Activated CD4-positive, alpha-beta T cell treated with anti-CD3 and anti-CD28 coated beads for 36 hours (primary cell): ENCODE data around the gene NUCB2. TPM values are rescaled to one million over a fixed set of nuclear protein-coding genes. Genes with fewer than 3 reads are reported as not detected.
"Not testable (repeated sequence)": the region's sequence is repeated elsewhere in the genome, so short reads cannot be mapped to it uniquely, and the experiment has no call there.

Experiments used
- ATAC-seq: fragments of 200-7000 bp; cut with Tn5 transposase; one replicate; pipeline ENCODE4 v1.10.0; 2021; ENCODE audit warnings: mild to moderate bottlenecking, moderate library complexity
- CTCF ChIA-PET: fragments of 350-600 bp; sonication (Branson Sonifier 250); formaldehyde crosslinking; loops from one replicate; lab custom pipeline; 2021; ENCODE audit warnings: antibody characterized with exemption; lab: Charles Lee
- POLR2A ChIA-PET: fragments of 350-600 bp; sonication (Branson Sonifier 250); formaldehyde crosslinking; loops from one replicate; lab custom pipeline; 2021; ENCODE audit warnings: antibody characterized with exemption, inconsistent platforms; lab: Charles Lee
- DNase-seq: peaks from one replicate; pipeline ENCODE4 v3.0.0-alpha.2; 2020
- H3K27ac Mint-ChIP-seq: one replicate; pipeline ENCODE4 v1.8.0; 2021; ENCODE audit warnings: mixed read lengths
- H3K27me3 Mint-ChIP-seq: one replicate; pipeline ENCODE4 v1.8.0; 2021; ENCODE audit warnings: mixed read lengths
- H3K36me3 Mint-ChIP-seq: one replicate; pipeline ENCODE4 v1.8.0; 2021; ENCODE audit warnings: low read depth, mixed read lengths
- H3K4me1 Mint-ChIP-seq: one replicate; pipeline ENCODE4 v1.8.0; 2021; ENCODE audit warnings: mixed read lengths
- H3K4me3 Mint-ChIP-seq: one replicate; pipeline ENCODE4 v1.8.0; 2021; ENCODE audit warnings: mild to moderate bottlenecking, moderate library complexity, mixed read lengths
- H3K9me3 Mint-ChIP-seq: one replicate; pipeline ENCODE4 v1.8.0; 2021; ENCODE audit warnings: low read depth, mixed read lengths
- intact Hi-C, 2 experiments: fragments of 100-400 bp; cut with DNase I in 1 of 2; cut with micrococcal nuclease in 1 of 2; formaldehyde crosslinking; loops; one replicate each; pipeline versions ENCODE4 v1.14.2 to v1.15.1; 2022 to 2024; cut with DNase I, micrococcal nuclease
- total RNA-seq, 2 experiments: library from RNA; stranded (reverse); gene quantifications; one replicate each; pipeline ENCODE4 v1.2.3, GENCODE V29; 2021

NUCB2 gene
- total RNA-seq = 10 to 100 TPM; 45.0 to 59.9 TPM

DNA sequence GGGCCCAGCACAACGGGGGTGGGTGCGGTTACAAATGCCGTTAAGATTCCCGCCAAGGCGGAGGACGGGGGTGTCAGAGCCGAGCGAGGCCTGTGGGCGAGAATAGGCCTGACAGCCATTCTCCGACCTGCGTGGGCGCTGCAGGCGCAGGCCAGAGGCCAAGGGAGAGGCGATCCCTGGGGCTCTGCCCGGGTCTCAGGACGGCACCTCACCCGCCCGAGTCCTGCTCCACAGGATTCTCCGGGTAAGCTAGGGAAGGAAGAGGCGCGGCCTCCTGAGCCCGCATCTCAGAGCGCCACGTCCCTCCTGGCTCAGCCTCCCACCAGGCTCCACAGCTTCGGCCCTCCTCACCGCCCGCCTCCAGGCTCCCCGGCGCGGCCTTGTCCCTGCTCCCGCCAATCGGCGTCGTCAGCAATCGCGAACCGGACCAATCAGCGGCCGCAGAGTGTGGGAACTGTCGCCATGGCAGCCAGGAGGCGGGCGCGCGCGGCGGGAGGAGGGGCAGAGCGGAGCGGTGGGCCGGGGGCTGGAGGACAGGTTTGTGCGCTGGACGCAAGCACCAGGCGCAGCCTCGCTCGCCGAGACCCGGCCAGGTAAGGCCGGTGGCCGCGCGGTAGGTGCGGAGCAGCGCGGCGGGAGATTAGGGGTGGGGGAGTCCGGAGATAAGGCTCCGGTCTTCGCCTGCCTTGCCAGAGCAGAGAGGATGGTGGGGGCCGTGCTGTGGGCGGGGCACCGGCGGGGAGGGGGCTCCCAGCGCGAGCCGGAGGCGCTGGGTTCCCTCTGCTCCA is at the start of gene NUCB2:
Gene NUCB2 (plus strand): TSS at position 504 of the 788 bp plus-strand sequence. CDS start 18,585 bp downstream, outside the sequence.
- intact Hi-C loops = loop anchor here (1.0 to 10.0 kb wide), 13 partner anchors 22 to 828 kb away; partner anchors contain the start of genes C11orf58 (in 1 of the 2), NCR3LG1 (in 1 of the 2), RPS13 (in 1 of the 2) and SAAL1 (in 1 of the 2)
- Mint-ChIP-seq H3K4me1 (peaks cover 36% of the 10 kb centered on the region), H3K27me3 (no peaks in the 10 kb centered on the region), H3K27ac (peak within 1 kb of the TSS; percentile 96), H3K4me3 (peak within 1 kb of the TSS; percentile 75), H3K9me3 (no peaks in the 10 kb centered on the region), H3K36me3 (peaks cover 2% of the 10 kb centered on the region)
- ATAC-seq (peak; percentile 92), DNase-seq (peak; percentile 99)
- POLR2A ChIA-PET = interaction anchor here (0.6 to 1.4 kb wide), 7 partner anchors 9 to 199 kb away, joined by 3 to 8 read pairs (median 4); partner anchors contain the start of genes PIK3C2A and RPS13
- CTCF ChIA-PET = interaction anchor here (0.9 to 2.7 kb wide), 6 partner anchors 8 to 108 kb away, joined by 3 to 11 read pairs (median 4); no protein-coding TSS in a partner anchor

DNA sequence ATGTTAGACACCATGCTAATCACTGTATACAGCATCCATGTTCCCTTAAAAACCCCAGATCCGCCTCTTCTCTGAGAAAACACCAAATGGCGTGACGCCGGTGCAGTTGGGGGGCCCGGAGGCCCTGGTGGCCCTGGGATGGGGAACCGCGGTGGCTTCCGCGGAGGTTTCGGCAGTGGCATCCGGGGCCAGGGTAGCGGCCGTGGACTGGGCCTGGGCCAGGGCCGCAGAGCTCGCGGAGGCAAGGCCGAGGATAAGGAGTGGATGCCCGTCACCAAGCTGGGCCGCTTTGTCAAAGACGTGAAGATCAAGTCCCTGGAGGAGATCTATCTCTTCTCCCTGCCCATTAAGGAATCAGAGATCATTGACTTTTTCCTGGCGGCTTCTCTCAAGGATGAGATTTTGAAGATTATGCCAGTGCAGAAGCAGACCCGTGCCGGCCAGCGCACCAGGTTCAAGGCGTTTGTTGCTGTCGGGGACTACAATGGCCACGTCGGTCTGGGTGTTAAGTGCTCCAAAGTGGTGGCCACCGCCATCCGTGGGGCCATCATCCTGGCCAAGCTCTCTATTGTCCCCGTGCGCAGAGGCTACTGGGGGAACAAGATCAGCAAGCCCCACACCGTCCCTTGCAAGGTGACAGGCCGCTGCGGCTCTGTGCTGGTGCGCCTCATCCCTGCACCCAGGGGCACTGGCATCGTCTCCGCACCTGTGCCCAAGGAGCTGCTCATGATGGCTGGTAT is 48.2 kb upstream of the NUCB2 start:
- peaks cover 16% of the 10 kb centered on the region for H3K4me1 Mint-ChIP-seq
- ATAC-seq, H3K27me3 Mint-ChIP-seq, POLR2A ChIA-PET, H3K9me3 Mint-ChIP-seq, intact Hi-C loops, H3K36me3 Mint-ChIP-seq, H3K4me3 Mint-ChIP-seq, H3K27ac Mint-ChIP-seq, DNase-seq: not testable (repeated sequence)
- CTCF ChIA-PET = interaction anchor here (0.6 to 2.7 kb wide), 7 partner anchors 9 to 279 kb away, joined by 3 to 11 read pairs (median 5); no protein-coding TSS in a partner anchor

DNA sequence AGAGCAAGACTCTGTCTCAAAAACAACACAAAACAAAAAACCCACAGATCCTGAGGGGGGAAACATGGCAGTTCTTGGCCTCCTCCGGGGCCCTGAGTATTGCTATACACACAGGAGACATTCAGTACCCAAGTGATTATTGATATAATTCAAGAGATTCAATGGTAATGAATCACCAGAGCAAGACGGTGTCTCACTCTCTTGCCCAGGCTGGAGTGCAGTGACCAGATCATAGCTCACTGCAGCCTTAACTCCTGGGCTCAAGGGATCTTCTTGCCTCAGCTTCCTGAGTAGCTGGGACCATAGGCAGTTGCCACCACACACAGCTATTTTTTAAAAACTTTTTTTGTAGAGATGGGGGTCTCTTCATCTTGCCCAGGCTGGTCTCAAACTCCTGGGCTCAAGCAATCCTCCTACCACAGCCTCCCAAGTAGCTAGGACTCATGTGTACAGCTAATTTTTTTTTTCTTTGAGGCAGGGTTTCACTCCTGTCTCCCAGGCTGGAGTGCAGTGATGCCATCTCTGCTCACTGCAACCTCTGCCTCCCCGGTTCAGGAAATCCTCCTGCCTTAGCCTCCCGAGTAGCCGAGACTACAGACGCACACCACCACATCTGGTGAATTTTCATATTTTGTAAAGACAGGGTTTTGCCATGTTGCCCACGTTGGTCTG is 46.9 kb upstream of the NUCB2 start:
- Mint-ChIP-seq H3K9me3 (no peaks in the 10 kb centered on the region), H3K4me1 (peaks cover 16% of the 10 kb centered on the region), H3K4me3 (no peak overlapping the region), H3K27me3 (peaks cover 4% of the 10 kb centered on the region), H3K36me3 (no peaks in the 10 kb centered on the region), H3K27ac (no peak overlapping the region)
- ChIA-PET POLR2A (interaction anchor here (1.5 kb wide), 1 partner anchor 69 kb away, joined by 3 read pairs; no protein-coding TSS in a partner anchor), CTCF (interaction anchor here (0.6 to 2.7 kb wide), 44 partner anchors 7 to 391 kb away, joined by 3 to 25 read pairs (median 4); partner anchors contain the start of genes NUCB2 and PIK3C2A)
- intact Hi-C loops = loop anchor here (1.0 to 2.0 kb wide), 7 partner anchors 21 to 299 kb away; no protein-coding TSS in a partner anchor
- ATAC-seq (no peak), DNase-seq (no peak)

DNA sequence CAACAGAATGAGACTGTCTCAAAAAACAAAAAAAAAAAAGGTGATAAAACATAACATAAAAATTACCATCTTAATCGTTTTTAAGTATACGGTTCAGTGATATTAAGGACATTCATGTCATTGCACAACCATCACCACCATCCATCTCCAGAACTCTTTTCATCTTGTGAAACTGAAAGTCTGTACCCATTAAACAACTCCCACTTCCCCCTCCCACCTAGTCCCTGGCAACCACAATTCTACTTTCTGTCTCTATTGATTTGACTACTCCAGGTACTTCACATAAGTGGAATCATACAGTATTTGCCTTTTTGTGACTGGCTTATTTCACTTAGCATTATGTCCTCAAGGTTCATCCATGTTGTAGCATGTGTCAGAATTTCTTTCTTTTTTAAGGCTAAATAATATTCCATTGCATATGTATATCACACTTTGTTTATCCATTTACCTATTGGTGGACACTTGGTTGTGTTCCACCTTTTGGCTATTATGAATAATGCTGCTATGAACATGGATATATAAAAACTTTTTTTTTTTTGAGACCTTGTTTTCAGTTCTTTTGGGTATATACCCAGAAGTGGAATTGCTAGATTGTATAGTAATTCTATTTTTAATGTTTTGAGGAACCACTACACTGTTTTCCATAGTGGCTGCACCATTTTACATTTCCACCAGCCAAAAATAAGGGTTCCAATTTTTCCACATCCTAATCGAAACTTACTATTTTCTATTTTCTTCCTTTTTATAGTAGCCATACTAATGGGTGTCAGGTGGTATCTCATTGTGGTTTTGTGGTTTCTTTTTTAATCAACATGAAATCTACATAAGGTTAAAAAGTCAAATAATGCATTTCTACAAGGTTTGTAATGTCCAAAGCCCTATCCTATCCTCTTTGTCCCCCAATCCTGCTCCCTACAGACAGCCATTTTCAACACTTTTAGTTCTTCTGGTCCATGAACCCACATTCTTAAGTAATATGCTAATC is 45.4 kb upstream of the NUCB2 start:
- Mint-ChIP-seq H3K4me3 (no peak overlapping the region), H3K27ac (no peak overlapping the region), H3K36me3 (no peaks in the 10 kb centered on the region), H3K27me3 (peaks cover 8% of the 10 kb centered on the region), H3K9me3 (no peaks in the 10 kb centered on the region), H3K4me1 (peaks cover 16% of the 10 kb centered on the region)
- DNase-seq = peak; percentile 67
- CTCF ChIA-PET = interaction anchor here (0.6 to 2.7 kb wide), 28 partner anchors 9 to 437 kb away, joined by 3 to 25 read pairs (median 5); partner anchors contain the start of gene PIK3C2A
- POLR2A ChIA-PET = interaction anchor here (0.7 kb wide), 1 partner anchor 1789 kb away, joined by 4 read pairs; no protein-coding TSS in a partner anchor
- ATAC-seq = peak; percentile 94
- intact Hi-C loops = loop anchor here (1.0 to 2.0 kb wide), 13 partner anchors 22 to 297 kb away; partner anchors contain the start of genes NUCB2 (in 2 of the 2) and NCR3LG1 (in 1 of the 2)

DNA sequence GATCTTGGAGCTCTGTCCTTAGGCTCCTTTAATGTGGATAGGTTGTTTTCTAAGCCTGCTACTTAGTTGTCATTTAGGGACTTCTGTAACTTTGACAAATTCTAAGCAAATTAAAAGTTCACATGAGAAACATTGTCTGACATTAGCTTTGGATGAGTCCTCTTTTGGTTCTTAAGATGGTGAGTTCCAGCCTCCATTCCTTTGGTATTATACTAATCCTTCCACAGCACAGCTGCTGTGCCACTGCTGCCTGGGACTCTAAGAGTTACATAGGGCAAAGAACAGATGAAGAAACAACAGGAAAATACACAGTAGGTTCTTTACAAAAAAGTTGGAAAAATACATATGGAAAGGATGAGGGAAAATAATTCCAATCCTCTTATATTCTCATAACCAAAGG is 43.4 kb upstream of the NUCB2 start:
- H3K9me3 Mint-ChIP-seq = no peaks in the 10 kb centered on the region
- H3K36me3 Mint-ChIP-seq = no peaks in the 10 kb centered on the region
- ATAC-seq = no peak
- H3K27ac Mint-ChIP-seq = no peak overlapping the region
- ChIA-PET POLR2A (no interaction called here), CTCF (no interaction called here)
- no peak overlapping the region for H3K4me3 Mint-ChIP-seq
- intact Hi-C loops = no loop called here
- peaks cover 16% of the 10 kb centered on the region for H3K4me1 Mint-ChIP-seq
- no peak for DNase-seq
- H3K27me3 Mint-ChIP-seq = peaks cover 8% of the 10 kb centered on the region

DNA sequence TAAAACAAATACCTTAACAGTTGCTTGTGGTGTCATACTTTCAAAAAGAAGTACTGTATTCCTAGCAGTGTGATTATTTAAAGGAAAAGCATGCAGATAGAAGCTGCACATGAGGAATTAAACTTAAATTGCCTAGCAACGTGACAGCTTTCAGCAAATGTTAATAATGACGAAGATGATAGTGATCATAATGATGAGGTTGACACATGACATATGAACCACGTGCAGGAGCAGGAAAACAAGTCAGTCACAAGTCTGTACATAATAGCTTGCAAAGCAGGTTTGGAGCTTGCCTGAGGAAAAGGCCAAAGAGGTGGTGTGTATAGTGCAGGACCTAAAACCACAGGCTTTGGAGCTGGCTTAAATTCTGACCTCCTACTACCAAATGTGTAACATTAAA is 38.2 kb upstream of the NUCB2 start:
- no peaks in the 10 kb centered on the region for H3K9me3 Mint-ChIP-seq
- DNase-seq (no peak), ATAC-seq (no peak)
- H3K4me3 Mint-ChIP-seq = no peak overlapping the region
- intact Hi-C loops = no loop called here
- H3K27ac Mint-ChIP-seq = no peak overlapping the region
- H3K27me3 Mint-ChIP-seq = peaks cover 23% of the 10 kb centered on the region
- CTCF ChIA-PET = interaction anchor here (0.6 to 0.9 kb wide), 2 partner anchors 64 to 452 kb away, joined by 3 read pairs; no protein-coding TSS in a partner anchor
- no peaks in the 10 kb centered on the region for H3K4me1 Mint-ChIP-seq
- POLR2A ChIA-PET = no interaction called here
- H3K36me3 Mint-ChIP-seq = no peaks in the 10 kb centered on the region

DNA sequence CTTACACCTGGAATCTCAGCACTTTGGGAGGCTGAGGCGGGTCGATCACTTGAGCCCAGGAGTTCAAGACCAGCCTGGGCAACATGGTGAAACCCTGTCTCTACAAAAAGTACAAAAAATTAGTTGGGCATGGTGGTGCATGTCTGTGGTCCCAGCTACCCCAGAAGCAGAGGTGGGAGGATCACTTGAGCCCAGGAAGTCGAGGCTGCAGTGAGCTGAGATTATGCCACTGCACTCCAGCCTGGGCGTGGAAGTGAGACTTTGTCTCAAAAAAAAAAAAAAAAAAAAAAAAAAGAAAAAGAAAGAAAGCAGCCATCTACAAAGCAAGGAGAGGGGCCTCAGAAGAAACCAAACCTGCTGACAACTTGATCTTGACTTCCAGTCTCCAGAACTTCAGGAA is 36.6 kb upstream of the NUCB2 start:
- H3K4me1 Mint-ChIP-seq, H3K27ac Mint-ChIP-seq, H3K4me3 Mint-ChIP-seq, DNase-seq, CTCF ChIA-PET, POLR2A ChIA-PET, H3K36me3 Mint-ChIP-seq, ATAC-seq, intact Hi-C loops, H3K9me3 Mint-ChIP-seq: not testable (repeated sequence)
- peaks cover 25% of the 10 kb centered on the region for H3K27me3 Mint-ChIP-seq

DNA sequence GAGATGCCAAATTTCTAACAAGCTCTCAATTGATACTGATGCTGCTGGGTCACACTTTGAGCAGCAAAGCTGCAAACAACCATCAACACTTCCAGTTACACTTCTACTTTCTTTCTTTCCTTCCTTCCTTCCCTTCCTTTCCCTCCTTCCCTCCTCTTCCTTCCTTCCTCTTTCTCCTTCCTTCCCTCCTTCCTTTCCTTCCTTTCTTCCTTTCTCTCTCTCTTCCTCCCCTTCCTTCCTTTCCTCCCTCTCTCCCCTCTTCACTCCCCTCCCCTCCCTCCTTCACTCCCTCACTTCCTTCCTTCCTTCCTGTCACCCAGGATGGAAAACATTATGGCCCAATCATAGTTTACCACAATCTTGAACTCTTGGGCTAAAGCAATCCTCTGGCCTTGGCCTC is 35.8 kb upstream of the NUCB2 start:
- Mint-ChIP-seq H3K4me3 (no peak overlapping the region), H3K4me1 (peaks cover 4% of the 10 kb centered on the region), H3K36me3 (no peaks in the 10 kb centered on the region), H3K27me3 (peaks cover 21% of the 10 kb centered on the region), H3K9me3 (no peaks in the 10 kb centered on the region), H3K27ac (no peak overlapping the region)
- ChIA-PET POLR2A (no interaction called here), CTCF (no interaction called here)
- intact Hi-C loops = no loop called here
- no peak for ATAC-seq
- DNase-seq = no peak

DNA sequence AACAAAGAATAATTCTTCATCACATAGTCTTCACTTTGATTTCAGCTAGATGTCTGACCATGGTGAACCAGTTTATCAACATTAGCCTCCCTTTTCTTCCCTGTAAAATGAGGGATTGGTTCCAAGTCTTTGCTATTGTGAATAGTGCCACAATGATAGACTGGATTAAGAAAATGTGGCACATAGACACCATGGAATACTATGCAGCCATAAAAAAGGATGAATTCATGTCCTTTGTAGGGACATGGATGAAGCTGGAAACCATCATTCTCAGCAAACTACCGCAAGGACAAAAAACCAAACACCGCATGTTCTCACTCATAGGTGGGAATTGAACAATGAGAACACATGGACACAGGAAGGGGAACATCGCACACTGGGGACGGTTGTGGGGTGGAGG is 33.6 kb upstream of the NUCB2 start:
- H3K9me3 Mint-ChIP-seq, H3K4me1 Mint-ChIP-seq, POLR2A ChIA-PET, ATAC-seq, H3K36me3 Mint-ChIP-seq, DNase-seq, H3K4me3 Mint-ChIP-seq, H3K27ac Mint-ChIP-seq, intact Hi-C loops: not testable (repeated sequence)
- peaks cover 25% of the 10 kb centered on the region for H3K27me3 Mint-ChIP-seq
- CTCF ChIA-PET = interaction anchor here (1.2 kb wide), 2 partner anchors 91 to 110 kb away, joined by 3 read pairs; no protein-coding TSS in a partner anchor

DNA sequence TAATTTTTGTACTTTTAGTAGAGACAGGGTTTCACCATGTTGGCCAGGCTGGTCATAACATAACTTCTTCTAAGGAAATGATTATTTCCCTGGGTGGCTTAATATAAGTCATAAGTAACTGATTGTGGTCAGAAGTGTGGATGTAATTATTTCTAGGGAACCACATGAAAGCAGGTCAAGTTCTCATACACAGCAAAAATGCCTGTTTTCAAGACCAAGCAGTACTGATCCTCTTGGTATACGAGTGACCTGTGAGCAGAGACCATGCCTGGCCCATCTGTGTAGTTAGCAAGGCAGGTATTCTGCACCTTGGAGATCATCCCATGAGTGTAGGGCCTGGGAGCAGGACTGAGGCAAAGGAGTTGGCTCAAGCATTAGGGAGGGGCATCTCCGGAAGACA is 32.5 kb upstream of the NUCB2 start:
- intact Hi-C loops = loop anchor here in 1 of 2 experiments (2.0 kb wide), 1 partner anchor 53 kb away; no protein-coding TSS in a partner anchor
- Mint-ChIP-seq H3K4me3 (no peak overlapping the region), H3K27me3 (peaks cover 21% of the 10 kb centered on the region), H3K4me1 (peaks cover 4% of the 10 kb centered on the region), H3K27ac (no peak overlapping the region), H3K36me3 (no peaks in the 10 kb centered on the region), H3K9me3 (no peaks in the 10 kb centered on the region)
- DNase-seq (no peak), ATAC-seq (peak; percentile 64)
- CTCF ChIA-PET = interaction anchor here (0.7 to 1.2 kb wide), 2 partner anchors 75 to 109 kb away, joined by 3 read pairs; no protein-coding TSS in a partner anchor
- POLR2A ChIA-PET = no interaction called here
